GM23248 (cell line): ENCODE measurements around the gene PSMD3.

ENCODE experiments used
- EZH2 ChIP-seq: fragments of 200-600 bp; sonication (generic); IDR thresholded peaks from 2 replicates; pipeline ENCODE4 v1.6.1; 2018; ENCODE audit warnings: antibody characterized with exemption, mild to moderate bottlenecking; ENCODE audit not compliant: insufficient read depth, poor library complexity, severe bottlenecking
- EZH2phosphoT487 ChIP-seq: fragments of 200-600 bp; sonication (generic); IDR thresholded peaks from 2 replicates; pipeline ENCODE4 v1.6.1; 2018; ENCODE audit warnings: antibody characterized with exemption, moderate library complexity, mild to moderate bottlenecking, low read depth; ENCODE audit not compliant: insufficient read depth

- no peak for TF ChIP-seq EZH2
- TF ChIP-seq EZH2phosphoT487: no peak
Measured at GRCh38 chr17:39943702-39944392, 36.8 kb upstream of the PSMD3 start.
